Mucosa of stomach (tissue), 1 donor: ENCODE results near the gene KSR2.
"Not testable (repeated sequence)": the region's sequence is repeated elsewhere in the genome, so short reads cannot be mapped to it uniquely, and the experiment has no call there.

Experiments
- H3K27me3 ChIP-seq: one replicate; pipeline ENCODE4 v1.7.0; 2013; ENCODE audit warnings: mild to moderate bottlenecking, low read length; ENCODE audit not compliant: control insufficient read depth, insufficient read depth
- H3K36me3 ChIP-seq: one replicate; pipeline ENCODE4 v1.7.0; 2013; ENCODE audit warnings: low read length; ENCODE audit not compliant: control insufficient read depth, insufficient read depth
- H3K4me1 ChIP-seq: one replicate; pipeline ENCODE4 v1.7.0; 2013; ENCODE audit warnings: mild to moderate bottlenecking, low read length; ENCODE audit not compliant: control insufficient read depth, insufficient read depth
- H3K4me3 ChIP-seq: one replicate; pipeline ENCODE4 v1.7.0; 2013; ENCODE audit warnings: low read length
- H3K9ac ChIP-seq: one replicate; pipeline ENCODE4 v1.7.0; 2013; ENCODE audit warnings: mild to moderate bottlenecking, low read length, moderate library complexity
- H3K9me3 ChIP-seq: one replicate; pipeline ENCODE4 v1.7.0; 2013; ENCODE audit warnings: mild to moderate bottlenecking, low read length, moderate library complexity; ENCODE audit not compliant: control insufficient read depth
- donor health status: Pancreatic carcinoma.

KSR2 gene

DNA sequence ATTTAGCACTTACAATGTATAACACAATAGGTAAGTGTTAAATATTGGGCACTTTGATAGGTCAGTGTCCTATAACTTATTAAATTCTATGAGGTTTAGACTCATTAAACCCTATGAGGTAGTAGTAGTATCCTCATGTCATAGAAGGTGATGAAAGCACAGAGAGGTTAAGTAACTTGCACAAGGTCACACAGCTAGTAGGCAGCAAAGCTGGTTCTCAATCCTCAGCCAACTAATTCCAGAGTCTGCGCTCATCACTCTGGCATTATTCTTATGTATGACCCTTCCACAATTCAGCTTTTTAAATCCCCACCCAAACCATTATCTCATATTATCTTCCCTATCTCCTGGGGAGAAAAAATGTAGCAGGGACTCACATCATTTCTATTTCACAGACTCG, 141.1 kb downstream of the KSR2 start:
- Histone ChIP-seq H3K4me3 (no peak overlapping the region), H3K36me3 (no peaks in the 10 kb centered on the region), H3K9me3 (no peaks in the 10 kb centered on the region), H3K4me1 (no peaks in the 10 kb centered on the region), H3K9ac (no peak overlapping the region), H3K27me3 (no peaks in the 10 kb centered on the region)

DNA sequence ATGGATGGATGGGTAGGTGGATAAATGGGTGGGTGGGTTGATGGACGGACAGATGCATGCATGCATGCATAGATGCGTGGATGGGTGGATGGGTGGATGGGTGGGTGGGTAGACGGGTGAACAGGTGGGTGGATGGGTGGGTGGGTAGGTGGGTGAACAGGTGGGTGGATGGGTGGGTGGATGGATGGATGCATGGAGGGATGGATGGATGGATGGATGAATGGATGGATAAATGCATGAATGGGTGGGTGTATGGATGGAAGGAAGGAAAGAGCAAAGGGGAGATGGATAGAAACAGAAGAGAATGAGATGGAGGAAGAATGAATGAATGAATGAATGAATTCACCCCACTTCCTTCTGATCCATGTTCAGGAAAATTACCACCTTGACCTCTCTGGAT, 143.0 kb downstream of the KSR2 start:
- Histone ChIP-seq H3K27me3 (no peaks in the 10 kb centered on the region), H3K4me3 (no peak overlapping the region), H3K9me3 (no peaks in the 10 kb centered on the region), H3K36me3 (no peaks in the 10 kb centered on the region), H3K4me1 (no peaks in the 10 kb centered on the region), H3K9ac (no peak overlapping the region)

DNA sequence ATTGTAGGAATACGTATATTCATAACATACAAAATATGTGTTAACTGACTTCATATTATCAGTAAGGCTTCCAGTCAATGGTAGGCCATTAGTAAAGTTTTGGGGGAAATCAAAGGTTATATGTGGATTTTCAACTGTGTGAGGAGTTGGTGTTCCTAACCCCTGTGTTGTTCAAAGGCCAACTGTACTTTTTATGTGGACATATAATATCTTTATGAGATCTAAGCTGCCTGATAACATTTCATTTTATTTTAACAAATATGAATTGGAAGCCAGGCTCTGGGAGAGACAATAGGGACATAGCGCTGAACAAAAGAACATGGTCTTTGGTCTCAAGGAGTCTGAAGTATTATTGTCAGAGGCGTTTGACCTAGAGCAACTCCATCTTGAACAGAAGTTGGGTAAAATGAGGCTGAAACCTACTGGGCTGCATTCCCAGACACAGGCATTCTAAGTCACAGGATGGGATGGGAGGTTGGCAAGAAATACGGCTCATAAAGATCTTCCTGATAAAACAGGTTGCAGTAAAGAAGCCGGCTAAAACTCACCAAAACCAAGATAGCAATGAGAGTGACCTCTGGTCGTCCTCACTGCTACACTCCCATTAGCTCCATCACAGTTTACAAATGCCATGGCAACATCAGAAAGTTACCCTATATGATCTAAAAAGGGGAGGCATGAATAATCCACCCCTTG, 147.2 kb downstream of the KSR2 start:
- H3K36me3 ChIP-seq = no peaks in the 10 kb centered on the region
- no peaks in the 10 kb centered on the region for H3K27me3 ChIP-seq
- no peaks in the 10 kb centered on the region for H3K9me3 ChIP-seq
- H3K9ac ChIP-seq = no peak overlapping the region
- H3K4me3 ChIP-seq = no peak overlapping the region
- H3K4me1 ChIP-seq = no peaks in the 10 kb centered on the region

DNA sequence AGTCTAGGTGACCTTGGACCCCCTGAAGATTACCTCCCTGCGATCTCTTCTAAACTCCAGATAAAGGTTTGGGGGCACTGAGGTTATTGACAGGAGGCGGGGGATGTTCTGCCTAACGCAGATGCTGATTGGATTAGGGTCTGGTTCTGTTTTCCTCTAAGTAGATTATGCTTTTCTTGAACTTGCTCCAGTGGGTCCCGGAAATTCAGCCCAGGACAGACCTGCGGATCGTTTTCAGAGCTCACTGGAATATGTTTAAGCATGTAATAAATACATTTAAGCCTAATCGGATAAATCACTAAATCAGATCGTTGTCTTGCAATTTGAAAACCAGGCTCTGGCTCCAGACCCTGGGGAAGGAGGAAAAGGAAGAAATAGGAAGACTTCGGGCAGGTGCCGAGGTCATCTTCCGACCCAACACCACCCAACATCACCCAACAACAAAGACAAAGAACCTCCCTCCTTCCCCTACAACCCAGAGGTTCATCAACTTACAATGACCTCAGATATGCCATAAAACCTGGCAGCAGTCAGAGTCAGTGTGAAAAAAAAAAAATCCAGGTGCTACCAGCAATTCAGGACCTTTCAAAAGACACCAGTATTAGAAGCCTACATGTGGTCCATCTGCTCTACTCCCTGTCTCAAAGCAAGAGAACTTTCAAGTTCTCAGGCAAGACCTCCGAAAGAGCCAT, 148.4 kb downstream of the KSR2 start:
- Histone ChIP-seq H3K4me3 (no peak overlapping the region), H3K9ac (no peak overlapping the region), H3K9me3 (no peaks in the 10 kb centered on the region), H3K27me3 (no peaks in the 10 kb centered on the region), H3K36me3 (no peaks in the 10 kb centered on the region), H3K4me1 (no peaks in the 10 kb centered on the region)

DNA sequence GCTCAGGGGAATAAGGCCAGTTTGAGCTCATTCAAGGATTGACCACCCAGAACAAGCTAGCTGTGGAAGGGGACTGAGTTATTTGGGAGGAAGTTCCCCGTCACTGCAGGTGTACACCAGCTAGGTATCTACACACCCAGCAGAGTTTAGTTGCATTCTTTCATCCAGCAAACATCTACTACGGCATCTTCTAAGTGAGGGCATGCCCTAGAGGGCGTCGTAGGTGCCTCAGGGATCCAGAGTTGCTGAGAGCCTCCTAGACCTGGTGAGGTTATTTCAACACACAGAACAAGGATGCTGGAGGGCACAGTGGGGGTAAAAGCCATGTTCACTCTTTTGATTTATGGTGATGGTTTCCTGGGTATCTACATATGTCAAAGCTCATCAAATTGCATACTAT, 149.6 kb downstream of the KSR2 start:
- no peaks in the 10 kb centered on the region for H3K4me1 ChIP-seq
- no peaks in the 10 kb centered on the region for H3K36me3 ChIP-seq
- no peaks in the 10 kb centered on the region for H3K27me3 ChIP-seq
- H3K9me3 ChIP-seq = no peaks in the 10 kb centered on the region
- no peak overlapping the region for H3K4me3 ChIP-seq
- no peak overlapping the region for H3K9ac ChIP-seq

DNA sequence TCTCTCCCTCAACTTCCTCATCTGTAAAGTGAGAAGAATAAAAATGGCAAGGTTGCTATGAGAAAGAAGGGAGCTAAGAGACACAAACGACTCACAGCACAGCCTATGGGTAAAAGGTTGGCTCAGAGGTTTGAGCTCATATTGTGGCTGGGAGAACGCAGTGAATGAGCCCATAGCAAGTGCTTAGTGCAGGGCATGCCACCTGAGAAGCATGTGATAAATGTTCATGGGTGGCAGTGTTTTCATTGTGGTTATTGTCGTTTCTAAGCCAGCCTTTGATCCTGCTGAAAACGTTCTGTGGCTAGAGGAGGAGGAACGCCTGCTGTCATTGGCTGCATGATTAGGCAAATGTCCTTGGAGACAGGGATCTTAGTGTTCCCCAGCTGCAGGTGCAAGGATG, 150.4 kb downstream of the KSR2 start:
- Histone ChIP-seq H3K4me1 (no peaks in the 10 kb centered on the region), H3K36me3 (no peaks in the 10 kb centered on the region), H3K27me3 (no peaks in the 10 kb centered on the region), H3K4me3 (no peak overlapping the region), H3K9me3 (no peaks in the 10 kb centered on the region), H3K9ac (no peak overlapping the region)

DNA sequence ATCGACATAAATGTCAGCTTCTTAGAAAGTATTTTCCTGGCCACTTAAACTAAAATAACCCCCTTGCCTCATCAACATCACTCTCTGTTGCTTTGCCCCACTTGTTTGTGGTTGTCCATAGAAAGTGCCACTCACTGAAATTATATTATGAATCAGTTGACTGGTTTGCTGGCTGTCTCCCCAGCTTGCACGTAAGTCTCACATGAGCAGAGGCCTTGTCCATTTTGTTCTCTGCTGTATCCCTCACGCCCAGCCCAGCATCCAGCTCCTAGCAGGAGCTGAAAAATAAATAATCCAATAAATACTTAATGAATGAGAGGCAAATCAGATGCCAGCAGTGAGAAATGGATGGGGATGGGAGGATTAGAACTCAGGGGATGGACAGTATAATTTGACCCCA, 159.3 kb downstream of the KSR2 start:
- no peaks in the 10 kb centered on the region for H3K36me3 ChIP-seq
- H3K9ac ChIP-seq = no peak overlapping the region
- no peaks in the 10 kb centered on the region for H3K27me3 ChIP-seq
- H3K4me3 ChIP-seq = no peak overlapping the region
- H3K9me3 ChIP-seq = no peaks in the 10 kb centered on the region
- no peaks in the 10 kb centered on the region for H3K4me1 ChIP-seq

DNA sequence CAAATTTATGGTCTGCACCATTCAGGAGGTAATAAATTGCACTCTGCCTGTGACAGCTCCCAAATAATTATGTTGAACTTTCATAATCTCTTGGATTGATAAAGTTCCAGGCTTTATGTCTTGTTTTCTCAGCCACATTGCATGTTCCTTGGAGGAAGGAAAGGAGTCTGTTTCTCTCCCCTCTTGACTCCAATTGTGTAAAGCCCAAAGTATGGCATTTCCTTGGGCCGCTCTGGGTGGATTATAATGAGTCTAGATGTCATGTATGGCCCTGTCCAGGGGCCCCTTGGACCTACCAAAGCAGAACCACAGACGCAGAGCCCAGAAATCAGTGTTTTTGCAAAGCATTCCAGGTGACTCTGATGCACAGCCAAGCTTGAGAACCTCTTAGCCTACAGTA, 160.8 kb downstream of the KSR2 start:
- Histone ChIP-seq H3K4me3 (no peak overlapping the region), H3K27me3 (no peaks in the 10 kb centered on the region), H3K9ac (no peak overlapping the region), H3K36me3 (no peaks in the 10 kb centered on the region), H3K4me1 (no peaks in the 10 kb centered on the region), H3K9me3 (no peaks in the 10 kb centered on the region)

DNA sequence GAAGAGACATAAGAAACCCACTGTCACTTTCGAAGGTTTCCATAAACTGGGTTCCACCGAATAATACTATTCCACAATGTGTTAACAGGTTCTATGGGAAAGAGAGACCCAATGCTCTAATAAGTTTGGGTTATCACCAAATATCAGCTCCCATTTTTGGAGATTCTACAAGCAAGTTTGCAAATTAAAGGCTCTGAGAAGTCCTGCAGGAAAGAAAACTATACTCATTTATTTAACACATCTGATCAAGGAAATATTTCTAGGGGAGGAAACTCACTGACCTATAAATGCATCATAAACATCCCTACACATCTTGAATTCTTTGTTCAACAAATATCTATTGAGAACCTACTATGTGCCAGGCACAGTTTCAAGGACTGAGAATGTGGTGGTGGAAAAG, 161.4 kb downstream of the KSR2 start:
- Histone ChIP-seq H3K36me3 (no peaks in the 10 kb centered on the region), H3K4me1 (no peaks in the 10 kb centered on the region), H3K27me3 (no peaks in the 10 kb centered on the region), H3K9me3 (no peaks in the 10 kb centered on the region), H3K9ac (no peak overlapping the region), H3K4me3 (no peak overlapping the region)

DNA sequence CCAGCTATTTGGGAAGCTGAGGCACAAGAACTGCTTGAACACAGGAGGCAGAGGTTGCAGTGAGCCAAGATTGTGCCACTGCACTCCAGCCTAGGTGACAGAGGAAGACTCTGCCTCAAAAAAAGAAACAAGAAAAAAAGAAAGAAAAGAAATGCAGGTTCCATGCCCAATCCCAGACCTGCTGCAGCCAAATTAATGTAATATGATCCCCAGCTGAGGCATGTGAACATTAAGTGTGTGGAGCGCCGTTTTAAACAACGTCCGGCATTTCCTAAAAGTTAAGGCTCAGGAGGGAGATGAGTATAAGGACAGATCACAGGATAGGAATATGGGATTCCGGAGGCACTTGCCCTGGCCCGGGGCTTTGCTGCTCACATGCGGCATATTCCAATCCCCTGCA, 162.9 kb downstream of the KSR2 start:
- H3K9me3 ChIP-seq = no peaks in the 10 kb centered on the region
- H3K36me3 ChIP-seq = no peaks in the 10 kb centered on the region
- H3K4me1 ChIP-seq = no peaks in the 10 kb centered on the region
- no peaks in the 10 kb centered on the region for H3K27me3 ChIP-seq
- H3K4me3 ChIP-seq = no peak overlapping the region
- no peak overlapping the region for H3K9ac ChIP-seq

DNA sequence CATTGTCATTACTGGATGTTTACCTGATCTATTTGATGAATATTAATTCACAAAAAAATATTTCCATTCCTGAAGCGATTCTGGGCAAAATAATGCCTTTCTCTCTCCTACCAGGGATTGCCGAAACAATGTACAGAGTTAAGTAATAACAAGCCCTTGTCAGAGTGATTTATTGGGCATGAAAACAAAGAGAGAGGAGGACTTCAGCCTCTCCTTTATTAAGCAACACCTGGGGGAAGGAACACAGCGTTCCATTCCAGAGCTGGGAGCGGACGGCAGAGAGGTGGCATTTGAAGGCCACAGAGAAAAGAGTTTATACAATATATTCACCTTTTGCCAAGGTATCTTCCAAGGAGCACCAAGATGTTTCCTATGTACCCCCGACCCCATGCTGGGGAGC, 165.8 kb downstream of the KSR2 start:
- H3K9ac ChIP-seq = no peak overlapping the region
- no peak overlapping the region for H3K4me3 ChIP-seq
- H3K9me3 ChIP-seq = no peaks in the 10 kb centered on the region
- no peaks in the 10 kb centered on the region for H3K27me3 ChIP-seq
- no peaks in the 10 kb centered on the region for H3K36me3 ChIP-seq
- H3K4me1 ChIP-seq = no peaks in the 10 kb centered on the region

DNA sequence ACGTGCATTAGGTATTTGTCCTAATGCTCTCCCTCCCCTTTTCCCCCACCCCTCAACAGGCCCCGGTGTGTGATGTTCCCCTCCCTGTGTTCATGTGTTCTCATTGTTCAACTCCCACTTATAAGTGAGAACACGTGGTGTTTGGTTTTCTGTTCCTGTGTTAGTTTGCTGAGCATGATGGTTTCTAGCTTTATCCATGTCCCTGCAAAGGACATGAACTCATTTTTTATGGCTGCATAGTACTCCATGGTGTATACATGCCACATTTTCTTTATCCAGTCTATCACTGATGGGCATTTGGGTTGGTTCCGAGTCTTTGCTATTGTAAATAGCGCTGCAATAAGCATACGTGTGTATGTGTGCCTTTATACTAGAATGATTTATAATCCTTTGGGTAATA, 168.1 kb downstream of the KSR2 start:
- H3K9me3 ChIP-seq, H3K4me1 ChIP-seq, H3K36me3 ChIP-seq, H3K4me3 ChIP-seq, H3K27me3 ChIP-seq, H3K9ac ChIP-seq: not testable (repeated sequence)

DNA sequence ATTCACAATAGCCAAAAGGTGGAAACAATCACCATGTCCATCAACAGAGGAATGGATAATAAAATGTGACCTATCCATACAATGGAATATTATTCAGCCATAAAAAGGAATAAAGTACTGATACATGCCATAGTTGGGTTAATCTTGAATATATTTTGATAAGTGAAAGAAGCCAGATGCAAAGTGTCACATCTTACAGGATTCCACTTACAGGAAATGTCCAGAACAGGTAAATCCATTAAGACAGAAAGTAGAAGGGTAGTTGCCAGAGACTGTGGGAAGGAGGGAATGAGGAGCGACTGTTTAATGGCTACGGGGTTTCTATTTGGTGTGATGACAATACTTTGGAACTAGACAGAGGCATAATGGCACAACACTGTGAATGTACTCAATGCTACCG, 171.6 kb downstream of the KSR2 start:
- H3K4me3 ChIP-seq = no peak overlapping the region
- no peaks in the 10 kb centered on the region for H3K4me1 ChIP-seq
- H3K9me3 ChIP-seq = no peaks in the 10 kb centered on the region
- H3K36me3 ChIP-seq = no peaks in the 10 kb centered on the region
- H3K27me3 ChIP-seq = no peaks in the 10 kb centered on the region
- H3K9ac ChIP-seq = no peak overlapping the region
